Lower leg skin (tissue), 3 donors: ENCODE data around the gene ZNF726.

Source experiments
- POLR2A ChIP-seq, 2 donors: fragments of 450-650 bp; IDR thresholded peaks; one replicate each; pipeline ENCODE4 v1.6.1; 2016 to 2017; ENCODE audit warnings: antibody characterized with exemption in 2 of 2, mild to moderate bottlenecking in 1 of 2, moderate library complexity in 1 of 2
- TF ChIP-seq, protein P1 (sequence below), 3 donors: fragments of 450-650 bp; IDR thresholded peaks; one replicate each; pipeline ENCODE4 v1.5.1; 2016; ENCODE audit warnings: antibody characterized with exemption in 3 of 3, mild to moderate bottlenecking in 3 of 3, moderate library complexity in 2 of 3

DNA sequence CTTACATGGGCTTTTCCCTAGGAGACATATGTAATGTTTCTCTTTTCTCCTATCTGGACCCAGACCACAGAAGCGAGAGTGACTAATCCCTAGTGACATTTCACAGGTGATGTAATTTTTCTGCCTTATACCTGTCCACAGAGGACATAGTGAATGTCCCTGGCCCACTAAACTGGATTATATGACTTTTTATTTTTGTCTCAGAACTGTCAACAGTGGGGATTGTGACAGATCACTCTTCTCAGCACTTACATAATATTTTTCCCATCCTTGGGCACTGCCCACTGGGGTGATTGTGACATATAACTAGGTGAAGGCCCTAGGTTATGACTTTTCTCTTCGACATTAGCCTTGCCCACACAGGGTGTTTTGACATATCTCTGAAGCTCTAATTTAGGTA is 7.9 kb upstream of the ZNF726 start:
- no peak for TF ChIP-seq POLR2A (IDR thresholded peaks at IDR 0.05)
- TF ChIP-seq, protein P1, sequence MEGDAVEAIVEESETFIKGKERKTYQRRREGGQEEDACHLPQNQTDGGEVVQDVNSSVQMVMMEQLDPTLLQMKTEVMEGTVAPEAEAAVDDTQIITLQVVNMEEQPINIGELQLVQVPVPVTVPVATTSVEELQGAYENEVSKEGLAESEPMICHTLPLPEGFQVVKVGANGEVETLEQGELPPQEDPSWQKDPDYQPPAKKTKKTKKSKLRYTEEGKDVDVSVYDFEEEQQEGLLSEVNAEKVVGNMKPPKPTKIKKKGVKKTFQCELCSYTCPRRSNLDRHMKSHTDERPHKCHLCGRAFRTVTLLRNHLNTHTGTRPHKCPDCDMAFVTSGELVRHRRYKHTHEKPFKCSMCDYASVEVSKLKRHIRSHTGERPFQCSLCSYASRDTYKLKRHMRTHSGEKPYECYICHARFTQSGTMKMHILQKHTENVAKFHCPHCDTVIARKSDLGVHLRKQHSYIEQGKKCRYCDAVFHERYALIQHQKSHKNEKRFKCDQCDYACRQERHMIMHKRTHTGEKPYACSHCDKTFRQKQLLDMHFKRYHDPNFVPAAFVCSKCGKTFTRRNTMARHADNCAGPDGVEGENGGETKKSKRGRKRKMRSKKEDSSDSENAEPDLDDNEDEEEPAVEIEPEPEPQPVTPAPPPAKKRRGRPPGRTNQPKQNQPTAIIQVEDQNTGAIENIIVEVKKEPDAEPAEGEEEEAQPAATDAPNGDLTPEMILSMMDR (IDR thresholded peaks at IDR 0.05) = no peak
